ENCODE measurements around the gene UST.
A peak's percentile ranks its signal among the peaks of the same experiment; 100 is the strongest.

Gene UST

GRCh38 chr6:149050160-149050559 is 303.3 kb downstream of the UST start:
- TF ChIP-seq L3MBTL2 (conservative IDR thresholded peaks at IDR 0.05) (no peak), PKNOX1 (IDR thresholded peaks at IDR 0.05) (peak; percentile 35; the same call in 1 of the 2 replicates)
- ChIA-PET CTCF (interaction anchor here (0.5 to 0.7 kb wide), 5 partner anchors 22 to 467 kb away, joined by 3 to 4 read pairs (median 3); no protein-coding TSS in a partner anchor), POLR2A (no interaction called here)
- DNase-seq (ENCODE audit: extremely low spot score): no peak

- ChIA-PET POLR2A (no interaction called here), CTCF (no interaction called here)
- no peak for DNase-seq (ENCODE audit: extremely low spot score)
- TF ChIP-seq SUZ12 (IDR thresholded peaks at IDR 0.05) (no peak), NFRKB (IDR thresholded peaks at IDR 0.05) (no peak), LEF1 (IDR thresholded peaks at IDR 0.05; ENCODE audit: borderline replicate concordance) (no peak), FOXA1 (IDR thresholded peaks at IDR 0.05) (no peak), FOXM1 (IDR thresholded peaks at IDR 0.05; ENCODE audit: borderline replicate concordance) (no peak), ARNT (IDR thresholded peaks at IDR 0.05) (no peak), PKNOX1 (IDR thresholded peaks at IDR 0.05) (no peak), HDGF (IDR thresholded peaks at IDR 0.05; ENCODE audit: borderline replicate concordance) (no peak), ZNF384 (IDR thresholded peaks at IDR 0.05) (no peak), CTBP1 (IDR thresholded peaks at IDR 0.05; ENCODE audit: borderline replicate concordance) (no peak), BHLHE40 (IDR thresholded peaks at IDR 0.05; ENCODE audit: borderline replicate concordance) (no peak), TARDBP (IDR thresholded peaks at IDR 0.05) (no peak), ELF4 (IDR thresholded peaks at IDR 0.05) (no peak)
Observed at GRCh38 chr6:149052350-149053106, 305.7 kb downstream of the UST start.

- POLR2A ChIA-PET: no interaction called here
- no peak for TF ChIP-seq LEF1 (IDR thresholded peaks at IDR 0.05; ENCODE audit: borderline replicate concordance)
- no peak for DNase-seq (ENCODE audit: extremely low spot score)
- CTCF ChIA-PET: no interaction called here
Observed at GRCh38 chr6:149053848-149054558, 307.2 kb downstream of the UST start.

GRCh38 chr6:149054559-149055194 is 307.8 kb downstream of the UST start:
- TF ChIP-seq PKNOX1 (IDR thresholded peaks at IDR 0.05) (peak; percentile 86), FOXM1 (IDR thresholded peaks at IDR 0.05; ENCODE audit: borderline replicate concordance) (no peak)
- ChIA-PET CTCF (no interaction called here), POLR2A (no interaction called here)
- no peak for DNase-seq (ENCODE audit: extremely low spot score)

GRCh38 chr6:149055195-149055899 is 308.5 kb downstream of the UST start:
- CTCF ChIA-PET: no interaction called here
- no peak for DNase-seq (ENCODE audit: extremely low spot score)
- TF ChIP-seq NFRKB (IDR thresholded peaks at IDR 0.05) (no peak), ARNT (IDR thresholded peaks at IDR 0.05) (no peak), ZNF384 (IDR thresholded peaks at IDR 0.05) (no peak), FOXA1 (IDR thresholded peaks at IDR 0.05) (no peak), ELF4 (IDR thresholded peaks at IDR 0.05) (no peak), CTBP1 (IDR thresholded peaks at IDR 0.05; ENCODE audit: borderline replicate concordance) (no peak)
- POLR2A ChIA-PET: no interaction called here

- POLR2A ChIA-PET: no interaction called here
- DNase-seq (ENCODE audit: extremely low spot score): no peak
- TF ChIP-seq TARDBP (IDR thresholded peaks at IDR 0.05) (no peak), LEF1 (IDR thresholded peaks at IDR 0.05; ENCODE audit: borderline replicate concordance) (no peak), L3MBTL2 (conservative IDR thresholded peaks at IDR 0.05) (no peak), ZNF384 (IDR thresholded peaks at IDR 0.05) (no peak), SP1 (IDR thresholded peaks at IDR 0.05) (no peak), FOXM1 (IDR thresholded peaks at IDR 0.05; ENCODE audit: borderline replicate concordance) (no peak), PKNOX1 (IDR thresholded peaks at IDR 0.05) (no peak), ARNT (IDR thresholded peaks at IDR 0.05) (no peak)
- CTCF ChIA-PET: no interaction called here
Observed at GRCh38 chr6:149056777-149057463, 310.1 kb downstream of the UST start.
